ENCODE results near the gene PAPOLB.

DNA sequence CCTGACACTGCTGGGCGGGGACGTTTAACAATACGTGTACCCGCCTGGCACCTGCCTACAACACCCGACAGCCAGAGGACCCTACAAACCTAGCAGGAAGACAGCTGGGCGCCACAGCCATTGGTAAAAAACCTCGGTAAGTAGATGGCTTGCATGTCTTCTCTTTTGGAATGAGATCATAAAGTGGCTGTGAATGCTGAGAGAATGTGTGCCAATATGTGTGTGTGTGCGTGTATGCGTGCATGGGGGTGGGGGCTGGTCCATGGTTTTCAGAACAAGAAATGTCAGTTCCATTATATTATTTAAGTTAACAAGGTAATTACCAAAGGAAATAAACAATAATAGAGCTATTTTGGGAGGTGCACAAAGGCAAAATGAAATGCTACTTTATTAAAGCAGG is 39.2 kb downstream of the PAPOLB start:
- TF ChIP-seq POLR2A (IDR thresholded peaks at IDR 0.05; ENCODE audit: low read length) (no peak), MAFK (IDR thresholded peaks at IDR 0.05; ENCODE audit: partially characterized antibody) (no peak), CEBPB (IDR thresholded peaks at IDR 0.05) (no peak), SMC3 (IDR thresholded peaks at IDR 0.05) (no peak), ESRRA (IDR thresholded peaks at IDR 0.05; ENCODE audit: borderline replicate concordance, low read length) (no peak)
- TF ChIP-seq, protein P1, sequence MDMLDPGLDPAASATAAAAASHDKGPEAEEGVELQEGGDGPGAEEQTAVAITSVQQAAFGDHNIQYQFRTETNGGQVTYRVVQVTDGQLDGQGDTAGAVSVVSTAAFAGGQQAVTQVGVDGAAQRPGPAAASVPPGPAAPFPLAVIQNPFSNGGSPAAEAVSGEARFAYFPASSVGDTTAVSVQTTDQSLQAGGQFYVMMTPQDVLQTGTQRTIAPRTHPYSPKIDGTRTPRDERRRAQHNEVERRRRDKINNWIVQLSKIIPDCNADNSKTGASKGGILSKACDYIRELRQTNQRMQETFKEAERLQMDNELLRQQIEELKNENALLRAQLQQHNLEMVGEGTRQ (IDR thresholded peaks at IDR 0.05) = no peak
- TF ChIP-seq, protein P2, sequence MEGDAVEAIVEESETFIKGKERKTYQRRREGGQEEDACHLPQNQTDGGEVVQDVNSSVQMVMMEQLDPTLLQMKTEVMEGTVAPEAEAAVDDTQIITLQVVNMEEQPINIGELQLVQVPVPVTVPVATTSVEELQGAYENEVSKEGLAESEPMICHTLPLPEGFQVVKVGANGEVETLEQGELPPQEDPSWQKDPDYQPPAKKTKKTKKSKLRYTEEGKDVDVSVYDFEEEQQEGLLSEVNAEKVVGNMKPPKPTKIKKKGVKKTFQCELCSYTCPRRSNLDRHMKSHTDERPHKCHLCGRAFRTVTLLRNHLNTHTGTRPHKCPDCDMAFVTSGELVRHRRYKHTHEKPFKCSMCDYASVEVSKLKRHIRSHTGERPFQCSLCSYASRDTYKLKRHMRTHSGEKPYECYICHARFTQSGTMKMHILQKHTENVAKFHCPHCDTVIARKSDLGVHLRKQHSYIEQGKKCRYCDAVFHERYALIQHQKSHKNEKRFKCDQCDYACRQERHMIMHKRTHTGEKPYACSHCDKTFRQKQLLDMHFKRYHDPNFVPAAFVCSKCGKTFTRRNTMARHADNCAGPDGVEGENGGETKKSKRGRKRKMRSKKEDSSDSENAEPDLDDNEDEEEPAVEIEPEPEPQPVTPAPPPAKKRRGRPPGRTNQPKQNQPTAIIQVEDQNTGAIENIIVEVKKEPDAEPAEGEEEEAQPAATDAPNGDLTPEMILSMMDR (IDR thresholded peaks at IDR 0.05) = no peak
- TF ChIP-seq, protein P3, sequence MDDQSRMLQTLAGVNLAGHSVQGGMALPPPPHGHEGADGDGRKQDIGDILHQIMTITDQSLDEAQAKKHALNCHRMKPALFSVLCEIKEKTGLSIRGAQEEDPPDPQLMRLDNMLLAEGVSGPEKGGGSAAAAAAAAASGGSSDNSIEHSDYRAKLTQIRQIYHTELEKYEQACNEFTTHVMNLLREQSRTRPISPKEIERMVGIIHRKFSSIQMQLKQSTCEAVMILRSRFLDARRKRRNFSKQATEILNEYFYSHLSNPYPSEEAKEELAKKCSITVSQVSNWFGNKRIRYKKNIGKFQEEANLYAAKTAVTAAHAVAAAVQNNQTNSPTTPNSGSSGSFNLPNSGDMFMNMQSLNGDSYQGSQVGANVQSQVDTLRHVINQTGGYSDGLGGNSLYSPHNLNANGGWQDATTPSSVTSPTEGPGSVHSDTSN (IDR thresholded peaks at IDR 0.05) = no peak

All from A549 (cell line).